ENCODE results near the gene STEAP1B.

- TF ChIP-seq CTCF (IDR thresholded peaks at IDR 0.05; ENCODE audit: insufficient read depth, low read depth, low read length): no peak
- TF ChIP-seq EZH2 (IDR thresholded peaks at IDR 0.05; ENCODE audit: insufficient read depth, low read length): no peak
These were observed 14.8 kb downstream of the STEAP1B start for GRCh38 chr7:22485189-22485588.

Measured in astrocyte (in vitro differentiated cells and primary cell).